Spleen (tissue), 11 donors: ENCODE measurements around the gene FOCAD. TPM values are rescaled to one million over a fixed set of nuclear protein-coding genes. Genes with fewer than 3 reads are reported as not detected.

Source experiments
- DNase-seq: peaks from one replicate; pipeline ENCODE4 v3.0.0-alpha.2; 2020
- H3K27ac ChIP-seq, 8 donors: fragments of 200-600 bp; sonication (generic) in 7 of 8; 1 replicate in 4 of 8; 2 replicates in 4 of 8; pipeline versions ENCODE4 v1.5.0 to v1.8.0; 2016 to 2021; ENCODE audit warnings: inconsistent platforms in 4 of 8, mild to moderate bottlenecking in 4 of 8, moderate library complexity in 1 of 8
- H3K27me3 ChIP-seq, 7 donors: fragments of 200-600 bp; sonication (generic) in 6 of 7; replicated peaks in 1 of 7; 1 replicate in 4 of 7; 2 replicates in 3 of 7; pipeline versions ENCODE4 v1.5.0 to v1.8.0; 2016 to 2021; ENCODE audit warnings: inconsistent platforms in 3 of 7, mild to moderate bottlenecking in 1 of 7
- H3K36me3 ChIP-seq, 6 donors: fragments of 200-600 bp; sonication (generic) in 5 of 6; 1 replicate in 4 of 6; 2 replicates in 2 of 6; pipeline versions ENCODE4 v1.5.0 to v1.8.0; 2016 to 2021; ENCODE audit warnings: inconsistent platforms in 2 of 6
- H3K4me1 ChIP-seq, 6 donors: fragments of 200-600 bp; sonication (generic) in 5 of 6; 1 replicate in 3 of 6; 2 replicates in 3 of 6; pipeline versions ENCODE4 v1.5.0 to v1.8.0; 2016 to 2021; ENCODE audit warnings: inconsistent platforms in 3 of 6
- H3K4me3 ChIP-seq, 8 donors: fragments of 200-600 bp; sonication (generic) in 7 of 8; 1 replicate in 4 of 8; 2 replicates in 4 of 8; pipeline versions ENCODE4 v1.5.0 to v1.8.0; 2016 to 2021; ENCODE audit warnings: inconsistent platforms in 4 of 8, mild to moderate bottlenecking in 4 of 8, moderate library complexity in 2 of 8
- H3K9me3 ChIP-seq, 8 donors: fragments of 200-600 bp; sonication (generic) in 7 of 8; 1 replicate in 4 of 8; 2 replicates in 4 of 8; pipeline versions ENCODE4 v1.5.0 to v1.8.0; 2016 to 2021; ENCODE audit warnings: inconsistent platforms in 4 of 8
- CTCF ChIP-seq, 11 experiments: fragments of 200-600 bp in 7 of 11; fragments of 450-650 bp in 4 of 11; sonication (generic) in 4 of 11; IDR thresholded peaks in 8 of 11; conservative IDR thresholded peaks in 3 of 11; 1 replicate in 7 of 11; 2 replicates in 4 of 11; pipeline versions ENCODE4 v1.4.0 to v1.8.0; 2016 to 2021; ENCODE audit warnings: antibody characterized with exemption in 11 of 11, inconsistent platforms in 4 of 11, mild to moderate bottlenecking in 1 of 11
- POLR2A ChIP-seq, 3 donors: fragments of 450-650 bp; IDR thresholded peaks; one replicate each; pipeline ENCODE4 v1.5.1; 2017; ENCODE audit warnings: antibody characterized with exemption in 3 of 3, mild to moderate bottlenecking in 1 of 3
- POLR2AphosphoS5 ChIP-seq, 3 donors: sonication (generic); formaldehyde crosslinking; IDR thresholded peaks; one replicate each; pipeline ENCODE4 v1.5.1; 2017; ENCODE audit warnings: antibody characterized with exemption in 3 of 3
- WGBS, 5 donors: extraction: QIAGEN DNeasy Blood & Tissue Kit in 3 of 5; methylation state at CpG; one replicate each; pipeline versions ENCODE4 v1.1.5 to v1.1.7; 2013 to 2018; 5-methylcytosine and 5-hydroxymethylcytosine counted together
- intact Hi-C: fragments of 100-400 bp; cut with DNase I; formaldehyde crosslinking; loops from one replicate; pipeline ENCODE4 v1.15.0; 2023; ENCODE audit warnings: low total_unique reads
- polyA plus RNA-seq, 3 donors: library from polyadenylated mRNA; stranded (reverse); fragments of 200-250 nt; gene quantifications; one replicate each; pipeline ENCODE4 v1.2.1, GENCODE V29; 2013
- total RNA-seq, 7 donors: library from RNA; depleted of rRNA in 3 of 7; stranded (reverse); fragments of >200 nt in 3 of 7; fragmentation: NEBNext Ultra II Directional in 4 of 7; extraction: Animal tissue kit (Norgen Biotek cat#: 25700) in 4 of 7; gene quantifications; one replicate each; pipeline versions ENCODE4 v1.1.0 to v1.2.1, GENCODE V29; 2016 to 2021
- donor health status: healthy with polysubstance abuse.
- donor health status: DM: no; HTN: no; CAD: no; lungs with moderate emphysema.
- donor health status: DM: no; HTN: no; CAD: no.
- donor health status: Bipolar disorder and iron deficiency.
- donor health status: healthy.
- donor health status: DM: no; HTN: no; CAD: no.
- donor health status: DM: yes; HTN: yes; CAD: no.

Gene FOCAD
- total and polyA plus RNA-seq, 10 donors = 3.0 to 33.2 (median 18.6) TPM

- Histone ChIP-seq H3K27ac (no peak overlapping the region), H3K4me1 (peaks cover 0 to 6% (median 3%) of the 10 kb centered on the region in 6 donors), H3K4me3 (no peak overlapping the region), H3K9me3 (no peaks in the 10 kb centered on the region), H3K27me3 (no peaks in the 10 kb centered on the region), H3K36me3 (peaks cover 0 to 50% (median 7%) of the 10 kb centered on the region in 6 donors)
- TF ChIP-seq POLR2A (IDR thresholded peaks at IDR 0.05) (no peak), POLR2AphosphoS5 (IDR thresholded peaks at IDR 0.05) (no peak), CTCF (IDR thresholded peaks at IDR 0.05 in 8 of 11, conservative IDR thresholded peaks at IDR 0.05 in 3 of 11) (no peak)
- WGBS, 5 donors = 85 to 97% (median 93%) methylated on average over 3 of the region's 3 CpGs
- intact Hi-C loops = no loop called here
- no peak for DNase-seq
Measured at GRCh38 chr9:20945269-20945668, 261.2 kb downstream of the FOCAD start.

- Histone ChIP-seq H3K4me1 (peaks cover 0 to 5% (median 3%) of the 10 kb centered on the region in 6 donors), H3K9me3 (no peaks in the 10 kb centered on the region), H3K4me3 (no peak overlapping the region), H3K36me3 (peaks cover 0 to 54% (median 9%) of the 10 kb centered on the region in 6 donors), H3K27ac (no peak overlapping the region), H3K27me3 (no peaks in the 10 kb centered on the region)
- intact Hi-C loops = no loop called here
- no peak for DNase-seq
- 94 to 97% (median 95%) methylated on average over 2 of the region's 2 CpGs for WGBS, 5 donors
- TF ChIP-seq POLR2AphosphoS5 (IDR thresholded peaks at IDR 0.05) (no peak), CTCF (IDR thresholded peaks at IDR 0.05 in 8 of 11, conservative IDR thresholded peaks at IDR 0.05 in 3 of 11) (no peak)
Measured at GRCh38 chr9:20945856-20946255, 261.8 kb downstream of the FOCAD start.

- 91 to 94% (median 93%) methylated on average over 4 of the region's 4 CpGs for WGBS, 5 donors
- Histone ChIP-seq H3K4me1 (no peaks in the 10 kb centered on the region), H3K36me3 (peaks cover 0 to 83% (median 25%) of the 10 kb centered on the region in 6 donors), H3K9me3 (no peaks in the 10 kb centered on the region), H3K27me3 (no peaks in the 10 kb centered on the region), H3K27ac (no peak overlapping the region), H3K4me3 (no peak overlapping the region)
- intact Hi-C loops = no loop called here
- DNase-seq = no peak
- TF ChIP-seq CTCF (IDR thresholded peaks at IDR 0.05 in 8 of 11, conservative IDR thresholded peaks at IDR 0.05 in 3 of 11) = no peak
- TF ChIP-seq POLR2AphosphoS5 (IDR thresholded peaks at IDR 0.05) = no peak
- TF ChIP-seq POLR2A (IDR thresholded peaks at IDR 0.05) = no peak
Measured at GRCh38 chr9:20948703-20949102, 264.6 kb downstream of the FOCAD start.

GRCh38 chr9:20950707-20951106 is 266.6 kb downstream of the FOCAD start:
- no peaks in the 10 kb centered on the region for H3K9me3 ChIP-seq
- no peak for TF ChIP-seq POLR2AphosphoS5 (IDR thresholded peaks at IDR 0.05)
- TF ChIP-seq CTCF (IDR thresholded peaks at IDR 0.05 in 8 of 11, conservative IDR thresholded peaks at IDR 0.05 in 3 of 11) = no peak
- TF ChIP-seq POLR2A (IDR thresholded peaks at IDR 0.05) = no peak
- H3K27ac ChIP-seq = no peak overlapping the region
- H3K36me3 ChIP-seq = peaks cover 0 to 68% (median 23%) of the 10 kb centered on the region in 6 donors
- intact Hi-C loops = no loop called here
- no peak for DNase-seq
- 92 to 97% (median 94%) methylated on average over 2 of the region's 2 CpGs for WGBS, 5 donors
- H3K27me3 ChIP-seq = no peaks in the 10 kb centered on the region
- H3K4me3 ChIP-seq = no peak overlapping the region
- no peaks in the 10 kb centered on the region for H3K4me1 ChIP-seq
